Measurements from ENCODE around the gene LRIT2. TPM values are rescaled to one million over a fixed set of nuclear protein-coding genes. Genes with fewer than 3 reads are reported as not detected.

LRIT2 gene
- total and polyA plus RNA-seq, 2 experiments from 2014 or later: not detected

- Histone ChIP-seq H3K4me1 (ENCODE audit: insufficient read depth) (no peaks in the 10 kb centered on the region), H3K4me3 (0 out of 2 replicates have a peak overlapping the region, but pooled peaks have one; percentile 15), H2AFZ (peak overlapping the region; percentile 58), H3F3A (ENCODE audit: insufficient read depth) (no peaks in the 10 kb centered on the region), H3K9ac (no peak overlapping the region), H4K20me1 (ENCODE audit: insufficient read depth) (no peaks in the 10 kb centered on the region), H3K9me2 (ENCODE audit: insufficient read depth) (no peaks in the 10 kb centered on the region), H3K27ac (no peak overlapping the region), H3K36me3 (ENCODE audit: low read depth) (no peaks in the 10 kb centered on the region), H3K4me2 (ENCODE audit: unreplicated experiment) (peak overlapping the region; percentile 16), H3K9me3 (ENCODE audit: low read depth) (no peaks in the 10 kb centered on the region), H3K79me2 (ENCODE audit: insufficient read depth) (no peaks in the 10 kb centered on the region), H3K27me3 (replicated peaks; ENCODE audit: insufficient read depth) (peaks cover 4% of the 10 kb centered on the region; the same call in 1 of the 2 replicates)
- in situ Hi-C loops (cut with MboI): no loop called here
- 32 to 33% methylated on average over 35 of the region's 35 CpGs for WGBS, 2 experiments (ENCODE audit: low coverage in 1 of 2, low lambda C conversion rate in 2 of 2, missing lambda C conversion rate in 2 of 2)
- DNase-seq: peak; percentile 69
- TF ChIP-seq EZH2 (IDR thresholded peaks at IDR 0.05; ENCODE audit: insufficient read depth, poor library complexity, severe bottlenecking) (no peak), EZH2phosphoT487 (IDR thresholded peaks at IDR 0.05; ENCODE audit: insufficient read depth, low read depth) (no peak)
Measured at GRCh38 chr10:84256510-84257342, 31.4 kb upstream of the LRIT2 start.

GRCh38 chr10:84254552-84255478, 29.5 kb upstream of the LRIT2 start:
- DNase-seq: no peak
- no peaks in the 10 kb centered on the region for H3K9me3 ChIP-seq (ENCODE audit: low read depth)
- 63 to 64% methylated on average over 10 of the region's 10 CpGs for WGBS, 2 experiments (ENCODE audit: low coverage in 1 of 2, low lambda C conversion rate in 2 of 2, missing lambda C conversion rate in 2 of 2)
- no peaks in the 10 kb centered on the region for H3K79me2 ChIP-seq (ENCODE audit: insufficient read depth)
- no peak overlapping the region for H3K4me3 ChIP-seq
- no peaks in the 10 kb centered on the region for H3K36me3 ChIP-seq (ENCODE audit: low read depth)
- H3K4me2 ChIP-seq (ENCODE audit: unreplicated experiment): no peak overlapping the region
- in situ Hi-C loops (cut with MboI): no loop called here
- no peak overlapping the region for H3K9ac ChIP-seq
- H3F3A ChIP-seq (ENCODE audit: insufficient read depth): no peaks in the 10 kb centered on the region
- no peak for TF ChIP-seq EZH2 (IDR thresholded peaks at IDR 0.05; ENCODE audit: insufficient read depth, poor library complexity, severe bottlenecking)
- no peak overlapping the region for H2AFZ ChIP-seq
- H3K27ac ChIP-seq: no peak overlapping the region
- H3K27me3 ChIP-seq (replicated peaks; ENCODE audit: insufficient read depth): 0 out of 2 replicates have a peak, but pooled peaks cover 4% of the 10 kb centered on the region
- no peaks in the 10 kb centered on the region for H3K4me1 ChIP-seq (ENCODE audit: insufficient read depth)
- no peaks in the 10 kb centered on the region for H4K20me1 ChIP-seq (ENCODE audit: insufficient read depth)
- no peaks in the 10 kb centered on the region for H3K9me2 ChIP-seq (ENCODE audit: insufficient read depth)

GRCh38 chr10:84248794-84249193, 23.4 kb upstream of the LRIT2 start:
- DNase-seq: no peak
- no peak overlapping the region for H3K4me3 ChIP-seq
- H2AFZ ChIP-seq: no peak overlapping the region
- TF ChIP-seq EZH2 (IDR thresholded peaks at IDR 0.05; ENCODE audit: insufficient read depth, poor library complexity, severe bottlenecking): no peak
- TF ChIP-seq EZH2phosphoT487 (IDR thresholded peaks at IDR 0.05; ENCODE audit: insufficient read depth, low read depth): no peak
- no peaks in the 10 kb centered on the region for H3K9me3 ChIP-seq (ENCODE audit: low read depth)
- no peak overlapping the region for H3K27ac ChIP-seq
- H3K4me1 ChIP-seq (ENCODE audit: insufficient read depth): no peaks in the 10 kb centered on the region
- no peak overlapping the region for H3K4me2 ChIP-seq (ENCODE audit: unreplicated experiment)
- 63% methylated on average over 12 of the region's 12 CpGs for WGBS, 2 experiments (ENCODE audit: low coverage in 1 of 2, low lambda C conversion rate in 2 of 2, missing lambda C conversion rate in 2 of 2)
- in situ Hi-C loops (cut with MboI): no loop called here
- H3K79me2 ChIP-seq (ENCODE audit: insufficient read depth): no peaks in the 10 kb centered on the region
- H3K36me3 ChIP-seq (ENCODE audit: low read depth): no peaks in the 10 kb centered on the region
- no peaks in the 10 kb centered on the region for H3K9me2 ChIP-seq (ENCODE audit: insufficient read depth)
- no peak overlapping the region for H3K9ac ChIP-seq
- no peaks in the 10 kb centered on the region for H3F3A ChIP-seq (ENCODE audit: insufficient read depth)
- 0 out of 2 replicates have a peak, but pooled peaks cover 12% of the 10 kb centered on the region for H3K27me3 ChIP-seq (replicated peaks; ENCODE audit: insufficient read depth)
- no peaks in the 10 kb centered on the region for H4K20me1 ChIP-seq (ENCODE audit: insufficient read depth)

GRCh38 chr10:84247496-84247895, 22.2 kb upstream of the LRIT2 start:
- Histone ChIP-seq H3F3A (ENCODE audit: insufficient read depth) (no peaks in the 10 kb centered on the region), H3K9ac (no peak overlapping the region), H3K27ac (no peak overlapping the region), H3K4me2 (ENCODE audit: unreplicated experiment) (no peak overlapping the region), H4K20me1 (ENCODE audit: insufficient read depth) (no peaks in the 10 kb centered on the region), H2AFZ (no peak overlapping the region), H3K4me3 (no peak overlapping the region), H3K79me2 (ENCODE audit: insufficient read depth) (no peaks in the 10 kb centered on the region), H3K27me3 (replicated peaks; ENCODE audit: insufficient read depth) (0 out of 2 replicates have a peak, but pooled peaks cover 12% of the 10 kb centered on the region), H3K9me2 (ENCODE audit: insufficient read depth) (no peaks in the 10 kb centered on the region), H3K4me1 (ENCODE audit: insufficient read depth) (no peaks in the 10 kb centered on the region), H3K36me3 (ENCODE audit: low read depth) (no peaks in the 10 kb centered on the region), H3K9me3 (ENCODE audit: low read depth) (no peaks in the 10 kb centered on the region)
- 51 to 61% methylated on average over 6 of the region's 6 CpGs for WGBS, 2 experiments (ENCODE audit: low coverage in 1 of 2, low lambda C conversion rate in 2 of 2, missing lambda C conversion rate in 2 of 2)
- TF ChIP-seq EZH2 (IDR thresholded peaks at IDR 0.05; ENCODE audit: insufficient read depth, poor library complexity, severe bottlenecking) (no peak), EZH2phosphoT487 (IDR thresholded peaks at IDR 0.05; ENCODE audit: insufficient read depth, low read depth) (no peak)
- in situ Hi-C loops (cut with MboI): no loop called here
- DNase-seq: no peak

All from GM23248 (cell line).